ENCODE measurements around the gene HMCN2. TPM values are rescaled to one million over a fixed set of nuclear protein-coding genes. Genes with fewer than 3 reads are reported as not detected.
"Not testable (repeated sequence)": the region's sequence is repeated elsewhere in the genome, so short reads cannot be mapped to it uniquely, and the experiment has no call there.

The HMCN2 gene
- total and polyA plus RNA-seq, 8 donors: 0.31 to 3.9 (median 0.68) TPM

DNA sequence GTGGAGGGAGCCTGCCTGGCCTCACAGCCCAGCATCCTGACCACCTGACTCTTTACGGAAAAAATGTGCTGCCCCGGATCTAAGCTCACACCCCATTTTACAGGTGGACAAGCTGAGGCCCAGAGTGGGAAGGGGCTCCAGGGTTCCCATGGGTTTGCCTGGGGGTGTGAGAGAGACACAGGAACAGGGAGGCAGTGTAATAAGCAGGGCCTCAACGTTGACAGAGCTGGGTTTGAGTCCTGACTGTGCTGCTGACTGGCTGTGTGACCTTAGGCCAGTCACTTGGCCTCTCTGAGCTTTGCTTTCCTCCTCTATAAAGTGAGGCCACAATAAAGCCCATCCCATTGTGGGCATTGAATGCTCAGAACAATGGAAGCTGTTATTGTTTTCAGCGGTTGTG is 73.7 kb downstream of the HMCN2 start:
- intact Hi-C loops (cut with DNase I): no loop called here
- H3K27ac ChIP-seq: no peak overlapping the region
- no peak for ATAC-seq
- no peaks in the 10 kb centered on the region for H3K9me3 ChIP-seq
- H3K36me3 ChIP-seq: no peaks in the 10 kb centered on the region
- H3K27me3 ChIP-seq: peaks cover 0 to 11% of the 10 kb centered on the region in 2 donors
- H3K4me1 ChIP-seq: no peaks in the 10 kb centered on the region
- no peak for DNase-seq
- H3K4me3 ChIP-seq: no peak overlapping the region
- TF ChIP-seq, protein P1, sequence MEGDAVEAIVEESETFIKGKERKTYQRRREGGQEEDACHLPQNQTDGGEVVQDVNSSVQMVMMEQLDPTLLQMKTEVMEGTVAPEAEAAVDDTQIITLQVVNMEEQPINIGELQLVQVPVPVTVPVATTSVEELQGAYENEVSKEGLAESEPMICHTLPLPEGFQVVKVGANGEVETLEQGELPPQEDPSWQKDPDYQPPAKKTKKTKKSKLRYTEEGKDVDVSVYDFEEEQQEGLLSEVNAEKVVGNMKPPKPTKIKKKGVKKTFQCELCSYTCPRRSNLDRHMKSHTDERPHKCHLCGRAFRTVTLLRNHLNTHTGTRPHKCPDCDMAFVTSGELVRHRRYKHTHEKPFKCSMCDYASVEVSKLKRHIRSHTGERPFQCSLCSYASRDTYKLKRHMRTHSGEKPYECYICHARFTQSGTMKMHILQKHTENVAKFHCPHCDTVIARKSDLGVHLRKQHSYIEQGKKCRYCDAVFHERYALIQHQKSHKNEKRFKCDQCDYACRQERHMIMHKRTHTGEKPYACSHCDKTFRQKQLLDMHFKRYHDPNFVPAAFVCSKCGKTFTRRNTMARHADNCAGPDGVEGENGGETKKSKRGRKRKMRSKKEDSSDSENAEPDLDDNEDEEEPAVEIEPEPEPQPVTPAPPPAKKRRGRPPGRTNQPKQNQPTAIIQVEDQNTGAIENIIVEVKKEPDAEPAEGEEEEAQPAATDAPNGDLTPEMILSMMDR (IDR thresholded peaks at IDR 0.05): no peak

DNA sequence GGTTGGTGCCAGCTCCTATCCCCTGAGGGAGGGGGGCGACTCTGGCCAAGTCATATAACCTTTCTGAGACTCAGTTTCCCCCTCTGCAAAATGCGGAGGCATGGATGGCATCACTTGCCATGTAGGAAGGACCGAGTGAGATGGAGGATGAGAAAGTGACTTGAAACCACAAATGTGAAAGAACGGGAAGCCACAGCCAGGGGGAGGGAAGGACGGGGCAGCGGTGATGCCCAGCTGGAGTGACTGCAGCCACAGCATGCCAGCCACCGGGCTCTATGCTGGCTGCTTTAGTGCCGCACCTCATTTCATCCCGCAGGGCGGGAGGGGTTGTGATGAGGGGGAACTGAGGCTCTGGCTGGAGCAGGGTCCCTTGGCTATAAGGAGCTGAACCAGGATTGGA is 74.5 kb downstream of the HMCN2 start:
- Histone ChIP-seq H3K4me3 (no peak overlapping the region), H3K27ac (no peak overlapping the region), H3K9me3 (no peaks in the 10 kb centered on the region), H3K4me1 (no peaks in the 10 kb centered on the region), H3K36me3 (no peaks in the 10 kb centered on the region), H3K27me3 (peaks cover 0 to 9% of the 10 kb centered on the region in 2 donors)
- DNase-seq (no peak), ATAC-seq (no peak)
- intact Hi-C loops (cut with DNase I): no loop called here
- TF ChIP-seq, protein P1 (IDR thresholded peaks at IDR 0.05): no peak

DNA sequence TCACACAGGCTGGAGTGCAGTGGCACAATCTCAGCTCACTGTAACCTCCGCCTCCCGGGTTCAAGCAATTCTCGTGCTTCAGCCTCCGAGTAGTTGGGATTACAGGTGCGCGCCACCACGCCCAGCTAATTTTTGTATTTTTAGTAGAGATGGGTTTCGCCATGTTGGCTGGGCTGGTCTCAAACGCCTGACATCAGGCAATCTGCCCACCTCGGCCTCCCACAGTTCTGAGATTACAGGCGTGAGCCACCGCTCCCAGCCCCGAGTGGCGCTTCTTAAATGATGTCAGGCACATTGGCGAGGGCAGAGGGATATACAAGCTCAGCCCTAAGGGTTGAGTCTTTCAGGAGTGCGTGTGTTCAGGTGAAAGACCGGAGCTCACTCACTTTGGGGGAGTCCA is 75.0 kb downstream of the HMCN2 start:
- intact Hi-C loops (cut with DNase I); H3K9me3 ChIP-seq; H3K4me1 ChIP-seq; DNase-seq; H3K27ac ChIP-seq; H3K4me3 ChIP-seq; H3K36me3 ChIP-seq; H3K27me3 ChIP-seq; ATAC-seq: not testable (repeated sequence)

DNA sequence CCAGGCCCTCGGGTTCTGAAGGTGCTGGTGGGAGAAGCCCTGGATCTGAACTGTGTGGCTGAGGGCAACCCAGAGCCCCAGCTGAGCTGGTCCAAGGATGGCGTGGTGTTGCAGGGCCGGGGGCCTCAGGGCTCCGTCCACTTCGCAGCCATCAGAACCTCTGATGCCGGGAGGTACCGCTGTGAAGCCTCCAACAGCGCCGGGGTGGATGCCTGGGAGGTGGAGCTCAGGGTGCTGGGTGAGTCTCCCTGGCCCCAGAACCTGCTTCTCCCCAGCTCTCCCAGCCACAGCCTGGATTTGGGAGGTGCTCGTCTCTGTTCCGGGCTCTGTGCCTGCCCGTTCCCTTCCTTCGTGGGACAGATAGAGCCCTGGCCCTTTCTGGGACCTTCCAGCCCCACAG is 75.6 kb downstream of the HMCN2 start:
- intact Hi-C loops (cut with DNase I): no loop called here
- DNase-seq (peak in 1 of 4 donors; percentile 59), ATAC-seq (no peak)
- Histone ChIP-seq H3K4me1 (no peaks in the 10 kb centered on the region), H3K36me3 (no peaks in the 10 kb centered on the region), H3K27me3 (no peaks in the 10 kb centered on the region), H3K9me3 (no peaks in the 10 kb centered on the region), H3K27ac (no peak overlapping the region), H3K4me3 (no peak overlapping the region)
- TF ChIP-seq, protein P1 (IDR thresholded peaks at IDR 0.05): no peak

DNA sequence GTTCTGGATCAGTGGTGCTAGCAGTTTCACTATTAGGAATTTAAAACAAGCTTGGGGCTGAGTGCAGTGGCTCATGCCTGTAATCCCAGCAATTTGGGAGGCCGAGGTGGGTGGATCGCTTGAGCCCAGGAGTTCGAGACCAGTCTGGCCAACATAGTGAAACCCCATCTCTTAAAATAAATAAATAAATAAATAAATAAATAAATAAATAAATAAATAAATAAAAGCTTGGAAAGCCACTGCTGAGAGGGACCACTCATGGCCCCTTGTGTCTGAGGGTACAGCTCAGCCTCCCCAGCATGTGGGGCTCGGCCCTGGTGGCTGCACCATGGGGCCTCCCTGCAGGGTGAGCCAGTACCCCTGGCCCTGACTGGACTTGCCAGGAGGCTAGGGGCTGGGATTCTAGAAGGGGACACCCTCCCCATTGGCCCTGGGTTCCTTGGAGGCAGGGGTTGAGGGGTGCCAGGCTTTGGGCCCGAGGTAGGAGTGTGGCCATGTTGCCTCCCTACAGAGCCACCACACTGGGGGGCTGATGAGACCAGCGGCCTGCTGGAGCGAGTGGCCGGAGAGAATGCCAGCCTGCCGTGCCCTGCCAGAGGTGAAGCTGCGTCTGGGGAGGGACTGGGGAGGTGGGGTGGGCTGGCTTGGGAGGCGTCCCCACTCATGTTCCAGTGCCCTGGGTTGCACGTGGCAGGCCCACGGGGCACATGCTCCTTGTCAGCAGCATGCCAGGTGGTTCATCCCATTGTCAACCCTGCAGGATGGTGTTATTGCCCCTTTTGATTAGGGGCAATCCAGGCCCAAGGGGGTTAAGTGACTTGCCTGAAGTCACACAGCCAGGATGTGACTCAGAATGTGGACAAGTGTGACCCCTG is 76.5 kb downstream of the HMCN2 start:
- TF ChIP-seq, protein P1 (IDR thresholded peaks at IDR 0.05): no peak
- no peaks in the 10 kb centered on the region for H3K9me3 ChIP-seq
- intact Hi-C loops (cut with DNase I): no loop called here
- ATAC-seq: no peak
- no peak overlapping the region for H3K4me3 ChIP-seq
- H3K4me1 ChIP-seq: no peaks in the 10 kb centered on the region
- DNase-seq: peak in 1 of 4 donors; percentile 54
- H3K27ac ChIP-seq: no peak overlapping the region
- no peaks in the 10 kb centered on the region for H3K27me3 ChIP-seq
- no peaks in the 10 kb centered on the region for H3K36me3 ChIP-seq

All from left lung (tissue), 10 donors.